ENCODE results near the gene FEM1C.

FEM1C gene

DNA sequence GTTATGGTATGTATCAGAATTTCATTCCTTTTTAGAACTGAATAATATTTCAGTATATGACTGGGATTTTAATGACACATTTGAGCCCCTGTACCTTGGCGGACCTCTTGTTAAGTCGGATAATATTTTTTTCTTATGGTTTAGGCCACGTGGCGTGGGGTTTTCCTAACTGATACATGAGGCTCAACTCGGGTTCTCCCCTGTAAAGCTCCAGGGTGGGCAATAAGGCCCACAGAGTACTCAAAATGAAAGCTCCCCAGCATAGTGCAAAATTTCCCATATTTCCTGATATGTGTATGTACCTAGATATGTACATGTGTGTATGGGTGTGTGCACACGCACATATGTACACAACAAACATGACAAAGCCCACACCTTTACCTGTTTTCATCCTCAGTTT lies 33.2 kb upstream of the FEM1C start:
- no peak for DNase-seq
- Histone ChIP-seq H3K9me3 (ENCODE audit: severe bottlenecking) (no peaks in the 10 kb centered on the region), H3K27ac (no peak overlapping the region), H3K27me3 (ENCODE audit: insufficient read depth, low read depth, severe bottlenecking) (no peaks in the 10 kb centered on the region), H3K4me3 (ENCODE audit: low read depth, low read length) (no peak overlapping the region), H3K36me3 (no peaks in the 10 kb centered on the region)
- TF ChIP-seq, protein P1, sequence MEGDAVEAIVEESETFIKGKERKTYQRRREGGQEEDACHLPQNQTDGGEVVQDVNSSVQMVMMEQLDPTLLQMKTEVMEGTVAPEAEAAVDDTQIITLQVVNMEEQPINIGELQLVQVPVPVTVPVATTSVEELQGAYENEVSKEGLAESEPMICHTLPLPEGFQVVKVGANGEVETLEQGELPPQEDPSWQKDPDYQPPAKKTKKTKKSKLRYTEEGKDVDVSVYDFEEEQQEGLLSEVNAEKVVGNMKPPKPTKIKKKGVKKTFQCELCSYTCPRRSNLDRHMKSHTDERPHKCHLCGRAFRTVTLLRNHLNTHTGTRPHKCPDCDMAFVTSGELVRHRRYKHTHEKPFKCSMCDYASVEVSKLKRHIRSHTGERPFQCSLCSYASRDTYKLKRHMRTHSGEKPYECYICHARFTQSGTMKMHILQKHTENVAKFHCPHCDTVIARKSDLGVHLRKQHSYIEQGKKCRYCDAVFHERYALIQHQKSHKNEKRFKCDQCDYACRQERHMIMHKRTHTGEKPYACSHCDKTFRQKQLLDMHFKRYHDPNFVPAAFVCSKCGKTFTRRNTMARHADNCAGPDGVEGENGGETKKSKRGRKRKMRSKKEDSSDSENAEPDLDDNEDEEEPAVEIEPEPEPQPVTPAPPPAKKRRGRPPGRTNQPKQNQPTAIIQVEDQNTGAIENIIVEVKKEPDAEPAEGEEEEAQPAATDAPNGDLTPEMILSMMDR (IDR thresholded peaks at IDR 0.05; ENCODE audit: low read depth, low read length): no peak

DNA sequence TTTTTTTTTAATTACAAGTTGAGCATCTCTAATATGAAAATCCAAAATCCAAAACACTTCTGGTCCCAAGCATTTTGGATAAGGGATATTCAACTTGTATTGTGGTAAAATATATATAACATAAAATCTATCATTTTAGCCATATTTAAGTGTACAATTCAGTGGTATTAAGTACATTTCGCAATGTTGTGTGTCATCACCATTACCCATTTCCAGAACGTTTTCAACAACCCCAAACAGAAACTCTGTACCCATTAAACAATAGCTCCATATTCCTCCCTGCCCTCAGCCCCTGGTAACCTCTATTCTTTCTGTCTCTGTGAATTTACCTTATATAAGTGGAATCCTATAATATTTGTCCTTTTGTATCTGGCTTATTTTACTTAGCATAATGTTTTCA lies 32.8 kb upstream of the FEM1C start:
- no peak for DNase-seq
- TF ChIP-seq, protein P1 (IDR thresholded peaks at IDR 0.05; ENCODE audit: low read depth, low read length): no peak
- no peaks in the 10 kb centered on the region for H3K36me3 ChIP-seq
- no peak overlapping the region for H3K27ac ChIP-seq
- H3K27me3 ChIP-seq (ENCODE audit: insufficient read depth, low read depth, severe bottlenecking): no peaks in the 10 kb centered on the region
- no peak overlapping the region for H3K4me3 ChIP-seq (ENCODE audit: low read depth, low read length)
- no peaks in the 10 kb centered on the region for H3K9me3 ChIP-seq (ENCODE audit: severe bottlenecking)

DNA sequence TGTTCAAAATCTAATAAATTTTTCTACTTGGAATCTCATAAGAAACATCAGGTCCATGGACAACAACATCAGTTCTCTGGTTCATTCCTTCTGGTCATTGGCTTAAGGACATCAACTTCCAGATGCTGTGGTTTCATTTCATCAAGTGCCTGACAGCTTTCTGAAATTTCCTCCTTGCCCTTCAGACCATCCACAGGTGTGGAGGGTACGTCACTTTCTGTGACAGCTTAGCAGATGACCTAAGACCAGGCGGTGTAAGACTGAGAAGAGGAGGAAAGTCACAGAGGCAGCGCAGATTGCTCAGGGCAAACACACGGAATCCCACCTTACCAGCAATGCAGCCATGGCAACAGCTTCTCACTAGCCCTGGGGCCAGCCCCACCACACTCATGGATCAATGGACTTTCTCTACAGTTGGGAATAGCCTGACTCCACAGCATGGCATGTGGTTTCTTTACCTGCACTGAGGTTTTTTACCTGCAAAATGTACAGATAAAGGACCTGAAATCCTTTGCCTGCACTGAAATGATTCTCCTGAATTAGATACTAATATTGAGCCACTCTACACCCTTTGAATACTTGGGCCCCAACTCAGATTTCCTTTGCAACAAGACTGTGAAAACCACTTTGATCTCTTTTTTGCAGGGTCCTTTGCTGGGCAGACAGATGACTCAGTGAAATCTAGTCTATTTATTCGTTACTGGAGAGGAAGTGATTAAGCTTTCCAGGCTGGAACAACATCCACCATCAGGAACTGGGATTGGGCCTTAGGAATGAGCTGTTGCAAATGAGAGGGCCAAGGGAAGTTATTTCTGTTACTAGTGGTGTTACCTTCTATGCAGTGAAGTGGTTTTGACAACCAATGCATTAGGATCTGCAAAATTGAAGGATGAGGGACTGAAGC lies 30.8 kb upstream of the FEM1C start:
- H3K9me3 ChIP-seq (ENCODE audit: severe bottlenecking): no peaks in the 10 kb centered on the region

DNA sequence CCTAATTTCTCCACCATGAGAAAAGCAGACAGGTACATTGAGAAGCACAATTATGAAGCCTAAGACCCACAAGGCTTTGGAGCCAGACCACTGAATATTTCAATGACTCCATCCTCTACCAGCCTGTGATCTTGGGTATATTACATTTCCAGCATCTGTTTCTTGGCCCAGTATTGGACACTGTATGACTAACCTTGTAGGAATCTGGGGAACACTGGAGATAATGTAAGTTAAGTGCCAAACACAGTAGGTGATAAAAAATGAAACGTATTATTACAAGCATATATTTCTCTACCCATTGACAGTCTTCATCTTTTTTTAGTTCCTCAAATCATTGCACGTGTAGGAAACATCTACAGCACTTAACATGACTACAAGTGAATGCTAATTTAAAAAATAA lies 28.6 kb upstream of the FEM1C start:
- no peaks in the 10 kb centered on the region for H3K27me3 ChIP-seq (ENCODE audit: insufficient read depth, low read depth, severe bottlenecking)
- H3K36me3 ChIP-seq: no peaks in the 10 kb centered on the region
- H3K9me3 ChIP-seq (ENCODE audit: severe bottlenecking): no peaks in the 10 kb centered on the region
- no peak overlapping the region for H3K27ac ChIP-seq
- DNase-seq: no peak
- H3K4me3 ChIP-seq (ENCODE audit: low read depth, low read length): no peak overlapping the region
- TF ChIP-seq, protein P1 (IDR thresholded peaks at IDR 0.05; ENCODE audit: low read depth, low read length): no peak

More for the DNA sequence above, 30.8 kb upstream of the FEM1C start:
- H3K27me3 ChIP-seq (ENCODE audit: insufficient read depth, low read depth, severe bottlenecking): no peaks in the 10 kb centered on the region
- H3K27ac ChIP-seq: no peak overlapping the region
- TF ChIP-seq, protein P1 (IDR thresholded peaks at IDR 0.05; ENCODE audit: low read depth, low read length): no peak
- H3K36me3 ChIP-seq: no peaks in the 10 kb centered on the region
- H3K4me3 ChIP-seq (ENCODE audit: low read depth, low read length): no peak overlapping the region
- no peak for DNase-seq

DNA sequence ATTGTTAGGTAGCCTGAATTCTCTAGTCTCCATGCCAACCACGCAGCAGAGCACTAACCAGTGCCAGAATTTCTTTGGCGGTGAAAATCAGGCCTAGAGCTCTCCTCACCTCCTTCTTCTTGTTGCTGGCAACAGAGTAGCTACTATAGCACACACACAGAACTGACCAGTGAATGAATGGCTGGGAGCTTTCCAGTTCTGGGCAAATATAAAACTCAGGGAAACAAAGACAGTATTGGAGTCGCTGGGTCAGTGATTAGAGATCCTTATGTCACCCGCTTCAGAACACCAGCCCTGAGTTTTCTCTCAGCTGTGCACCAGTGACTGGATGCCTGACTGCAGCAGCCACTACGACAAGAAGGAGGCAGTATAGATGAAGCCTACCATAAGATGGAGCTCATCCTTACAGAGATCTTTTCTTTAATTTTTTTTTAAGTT lies 26.9 kb upstream of the FEM1C start:
- no peak for DNase-seq
- H3K4me3 ChIP-seq (ENCODE audit: low read depth, low read length): no peak overlapping the region
- no peaks in the 10 kb centered on the region for H3K27me3 ChIP-seq (ENCODE audit: insufficient read depth, low read depth, severe bottlenecking)
- no peaks in the 10 kb centered on the region for H3K36me3 ChIP-seq
- no peaks in the 10 kb centered on the region for H3K9me3 ChIP-seq (ENCODE audit: severe bottlenecking)
- TF ChIP-seq, protein P1 (IDR thresholded peaks at IDR 0.05; ENCODE audit: low read depth, low read length): 0 out of 2 replicates have a peak, but pooled peaks have one; percentile 10
- no peak overlapping the region for H3K27ac ChIP-seq
